Activated CD4-positive, alpha-beta T cell treated with anti-CD3 and anti-CD28 coated beads, Interleukin-2, amount 50 U/mL, for 48 hours (primary cell): ENCODE measurements around the gene ZNF609.
"Not testable (repeated sequence)": the region's sequence is repeated elsewhere in the genome, so short reads cannot be mapped to it uniquely, and the experiment has no call there.

Source experiments
- DNase-seq, 2 experiments: peaks; one replicate each; pipeline ENCODE4 v3.0.0-alpha.2; 2020

ZNF609 gene

GRCh38 chr15:64586259-64586870 lies 126.0 kb downstream of the ZNF609 start:
- no peak for DNase-seq

- no peak for DNase-seq
These were observed 126.6 kb downstream of the ZNF609 start for GRCh38 chr15:64586984-64587383.

GRCh38 chr15:64589435-64590084 lies 129.2 kb downstream of the ZNF609 start:
- DNase-seq = no peak

GRCh38 chr15:64592845-64593244 lies 132.5 kb downstream of the ZNF609 start:
- DNase-seq = not testable (repeated sequence)

GRCh38 chr15:64596701-64597476 lies 136.5 kb downstream of the ZNF609 start:
- DNase-seq = peak; percentile 8 to 17

GRCh38 chr15:64597477-64597822 lies 137.1 kb downstream of the ZNF609 start:
- DNase-seq = no peak

GRCh38 chr15:64599226-64599625 lies 138.8 kb downstream of the ZNF609 start:
- no peak for DNase-seq

- no peak for DNase-seq
These were observed 139.3 kb downstream of the ZNF609 start for GRCh38 chr15:64599716-64600115.

- DNase-seq = no peak
These were observed 140.4 kb downstream of the ZNF609 start for GRCh38 chr15:64600794-64601193.

GRCh38 chr15:64604319-64604718 lies 143.9 kb downstream of the ZNF609 start:
- no peak for DNase-seq

GRCh38 chr15:64607416-64607815 lies 147.0 kb downstream of the ZNF609 start:
- not testable (repeated sequence) for DNase-seq

GRCh38 chr15:64610257-64610919 lies 150.0 kb downstream of the ZNF609 start:
- no peak for DNase-seq

GRCh38 chr15:64611085-64611725 lies 150.8 kb downstream of the ZNF609 start:
- DNase-seq = no peak

- no peak for DNase-seq
These were observed 154.1 kb downstream of the ZNF609 start for GRCh38 chr15:64614519-64614918.

GRCh38 chr15:64617727-64618126 lies 157.3 kb downstream of the ZNF609 start:
- no peak for DNase-seq

GRCh38 chr15:64618138-64618537 lies 157.8 kb downstream of the ZNF609 start:
- no peak for DNase-seq

- no peak for DNase-seq
These were observed 158.2 kb downstream of the ZNF609 start for GRCh38 chr15:64618540-64618939.

GRCh38 chr15:64619880-64620839 lies 159.8 kb downstream of the ZNF609 start:
- DNase-seq = no peak

- no peak for DNase-seq
These were observed 160.7 kb downstream of the ZNF609 start for GRCh38 chr15:64621056-64621455.

GRCh38 chr15:64622410-64623260 lies 162.3 kb downstream of the ZNF609 start:
- peak; percentile 19 to 40 for DNase-seq
